GM18873 (cell line): ENCODE data around the gene HIGD2A.

Experiments used
- ATAC-seq: cut with Tn5 transposase; IDR thresholded peaks from one replicate; pipeline ENCODE4 v1.9.1; 2021; ENCODE audit warnings: mild to moderate bottlenecking, moderate library complexity, moderate number of reproducible peaks; ENCODE audit not compliant: unreplicated experiment, low FRiP score

HIGD2A gene

DNA sequence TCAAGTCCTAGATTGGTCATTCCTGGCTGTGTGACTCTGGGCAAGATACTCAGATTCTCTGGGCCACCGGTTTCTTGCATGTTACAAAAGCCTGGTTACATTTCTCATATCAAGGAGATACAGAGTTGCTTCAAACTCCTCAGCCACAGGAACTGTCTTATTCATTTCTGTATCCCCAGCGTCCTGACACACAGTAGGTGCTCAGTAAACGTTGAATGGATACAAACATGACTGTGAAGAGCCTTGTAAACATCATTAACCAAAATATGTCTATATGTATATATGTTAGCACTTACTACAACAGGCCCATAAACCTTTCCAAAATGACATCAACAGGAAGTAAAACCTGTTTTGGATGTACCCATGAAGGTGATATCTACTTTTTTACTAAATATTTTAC lies 26.2 kb downstream of the HIGD2A start:
- ATAC-seq, result no peak

- ATAC-seq, result no peak
Measured at GRCh38 chr5:176415240-176415951, 26.8 kb downstream of the HIGD2A start.

DNA sequence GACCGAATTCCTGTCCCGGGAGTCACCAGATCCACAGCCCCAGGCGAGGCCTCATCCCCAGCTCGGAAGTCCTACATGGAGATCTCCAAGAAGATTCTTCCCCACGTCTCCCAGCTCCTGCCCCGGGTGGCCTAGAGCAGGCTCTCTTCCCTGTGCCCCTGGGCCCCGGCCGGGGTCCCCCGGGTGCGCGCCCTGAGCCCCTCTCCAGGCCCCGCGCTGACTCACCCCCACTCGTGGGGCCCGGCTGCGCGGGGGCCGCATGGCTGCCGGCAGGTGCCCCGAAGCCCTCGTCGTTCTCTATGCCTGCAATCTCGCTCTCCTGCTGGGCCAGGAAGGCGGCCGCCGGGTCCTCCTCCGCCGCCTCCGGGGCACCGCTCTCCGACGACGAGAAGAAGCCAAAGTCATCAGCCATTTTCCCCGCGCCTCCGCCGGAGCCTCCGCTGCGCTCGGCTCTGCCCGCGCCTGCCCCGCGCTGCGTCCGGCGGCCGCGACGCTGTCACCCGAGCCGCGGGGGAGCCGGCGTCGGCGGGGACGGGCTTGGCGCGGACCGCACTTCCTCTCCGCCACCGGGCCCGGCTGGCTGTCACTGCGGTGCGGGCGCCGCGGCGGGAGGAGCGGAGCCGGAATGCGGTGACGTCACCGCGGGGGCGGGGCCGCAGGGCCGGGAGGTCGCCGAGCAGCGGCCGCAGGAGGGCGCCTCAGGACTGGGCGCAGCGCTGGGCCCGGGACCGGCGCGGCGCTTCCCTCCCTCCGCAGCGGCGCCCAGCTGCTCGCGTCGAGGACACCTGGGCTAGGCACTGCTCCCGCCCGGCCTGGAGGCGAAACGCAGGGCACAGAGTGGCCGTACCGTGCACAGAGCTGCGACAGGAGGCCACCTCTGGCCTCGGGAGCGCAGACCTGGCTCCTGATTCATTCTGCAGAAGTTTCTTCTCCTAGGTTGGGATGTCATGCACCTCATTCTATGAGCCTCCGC lies 27.7 kb downstream of the HIGD2A start, which contains the start of gene CLTB:
Gene CLTB, minus strand, starts transcription at position 588 of the 973 bp plus-strand sequence. Its CDS starts 176 bp downstream, at position 412.
- peak; percentile 64 for ATAC-seq

DNA sequence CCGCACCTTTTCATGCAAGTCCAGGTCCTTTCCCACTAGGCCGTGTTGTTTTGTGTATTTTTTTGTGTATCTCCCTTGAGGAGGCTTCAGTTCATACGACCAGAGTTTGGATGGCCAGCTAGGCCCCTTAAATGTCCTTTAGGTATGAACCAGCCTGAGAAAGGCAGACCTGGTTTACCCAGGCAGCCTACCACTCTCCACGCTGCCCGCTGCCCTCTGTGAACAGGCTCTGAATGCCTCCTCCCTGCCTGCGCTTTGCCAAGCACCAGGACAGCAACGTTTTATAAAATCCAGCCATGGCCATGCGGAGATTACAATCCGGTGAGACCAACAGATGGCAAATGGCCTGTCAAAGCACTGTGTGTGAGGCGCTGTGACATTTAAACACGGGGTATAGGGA lies 28.4 kb downstream of the HIGD2A start:
- ATAC-seq, result no peak

- no peak for ATAC-seq
Measured at GRCh38 chr5:176418251-176418650, 29.7 kb downstream of the HIGD2A start.

- no peak for ATAC-seq
Measured at GRCh38 chr5:176420086-176420485, 31.5 kb downstream of the HIGD2A start.

DNA sequence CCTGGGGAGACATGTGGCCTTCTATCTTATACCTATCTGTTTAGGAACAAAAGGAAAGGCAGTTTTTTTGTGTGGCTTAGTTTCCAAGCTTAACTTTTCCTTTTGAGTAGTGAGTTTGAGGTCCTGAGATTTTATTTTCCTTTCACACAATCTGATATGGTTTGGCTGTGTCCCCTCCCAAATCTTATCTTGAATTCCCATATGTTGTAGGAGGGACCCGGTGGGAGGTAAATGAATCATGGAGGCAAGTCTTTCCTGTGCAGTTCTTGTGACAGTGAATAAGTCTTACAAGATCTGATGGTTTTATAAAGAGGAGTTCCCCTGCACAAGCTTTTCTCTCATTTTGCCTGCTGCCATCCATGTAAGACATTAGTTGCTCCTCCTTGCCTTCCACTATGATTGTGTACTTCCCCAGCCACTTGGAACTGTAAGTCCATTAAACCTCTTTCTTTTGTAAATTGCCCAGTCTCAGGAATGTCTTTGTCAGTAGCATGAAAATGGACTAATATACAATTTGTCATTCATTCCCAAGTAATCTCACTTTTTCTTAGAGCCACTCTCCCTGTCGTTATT lies 32.5 kb downstream of the HIGD2A start:
- no peak for ATAC-seq

DNA sequence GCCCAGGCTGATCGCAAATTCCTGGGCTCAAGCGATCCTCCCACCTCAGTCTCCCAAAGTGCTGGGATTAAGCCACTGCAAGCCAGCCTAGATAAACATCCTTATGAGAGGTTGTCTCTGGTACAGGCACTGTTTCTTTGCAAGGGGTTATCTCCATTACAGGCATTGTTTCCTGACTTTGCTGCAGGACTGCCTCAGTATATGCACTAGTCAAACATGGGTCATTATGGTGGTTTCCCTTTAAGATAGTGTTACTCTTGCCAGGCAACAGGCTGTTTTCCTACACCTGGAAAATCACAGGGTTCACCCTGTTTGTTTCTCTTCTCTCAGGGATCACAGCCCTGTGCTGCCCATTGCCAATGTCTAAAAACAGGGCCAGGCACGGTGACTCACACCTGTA lies 35.6 kb downstream of the HIGD2A start:
- ATAC-seq, result no peak

GRCh38 chr5:176425138-176425537 lies 36.6 kb downstream of the HIGD2A start:
- ATAC-seq, result no peak

- ATAC-seq, result no peak
Measured at GRCh38 chr5:176425791-176426190, 37.2 kb downstream of the HIGD2A start.

GRCh38 chr5:176426876-176427275 lies 38.3 kb downstream of the HIGD2A start:
- ATAC-seq, result no peak

GRCh38 chr5:176427971-176428370 lies 39.4 kb downstream of the HIGD2A start:
- ATAC-seq, result no peak

- no peak for ATAC-seq
Measured at GRCh38 chr5:176429972-176430371, 41.4 kb downstream of the HIGD2A start.

DNA sequence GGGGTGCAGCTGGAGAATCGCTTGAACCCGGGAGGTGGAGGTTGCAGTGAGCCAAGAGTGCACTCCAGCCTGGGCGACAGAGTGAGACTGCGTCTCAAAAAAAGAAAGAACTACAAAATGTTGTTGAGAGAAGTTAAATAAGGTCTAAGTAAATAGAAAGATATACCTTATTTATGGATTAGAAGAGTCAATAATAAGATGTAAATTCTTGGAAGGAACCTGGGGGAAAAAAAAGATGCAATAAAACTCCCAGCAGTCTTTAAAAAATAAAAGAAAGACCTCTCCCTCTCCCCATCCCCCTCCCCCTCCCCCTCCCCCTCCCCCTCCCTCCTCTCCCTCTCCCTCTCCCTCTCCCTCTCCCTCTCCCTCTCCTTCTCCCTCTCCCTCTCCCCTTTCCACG lies 44.2 kb downstream of the HIGD2A start:
- ATAC-seq, result no peak

DNA sequence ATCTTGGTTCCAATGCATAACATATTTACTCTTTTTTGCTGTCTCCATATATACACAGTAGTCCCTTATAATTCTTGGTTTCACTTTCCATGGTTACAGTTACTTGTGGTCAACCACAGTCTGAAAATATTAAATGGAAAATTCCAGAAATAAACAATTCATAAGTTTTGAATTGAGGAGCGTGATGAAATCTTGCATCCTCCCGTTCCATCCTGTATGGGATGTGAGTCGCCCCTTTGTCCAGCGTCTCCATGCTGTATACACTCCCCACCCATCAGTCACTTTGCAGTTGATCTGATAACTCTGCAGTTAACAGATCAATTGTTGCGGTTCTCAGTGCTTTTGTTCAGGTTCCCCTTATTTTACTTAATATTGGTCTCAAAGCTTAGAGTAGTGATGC lies 48.1 kb downstream of the HIGD2A start:
- no peak for ATAC-seq

GRCh38 chr5:176438959-176439757 lies 50.6 kb downstream of the HIGD2A start:
- no peak for ATAC-seq
